Measurements from ENCODE around the gene KLF11.
"Not testable (repeated sequence)": the region's sequence is repeated elsewhere in the genome, so short reads cannot be mapped to it uniquely, and the experiment has no call there.

The KLF11 gene

GRCh38 chr2:10089565-10090190 lies 46.3 kb downstream of the KLF11 start:
- DNase-seq = no peak

GRCh38 chr2:10091182-10091888 lies 48.0 kb downstream of the KLF11 start:
- DNase-seq = no peak

- not testable (repeated sequence) for DNase-seq
Measured at GRCh38 chr2:10091889-10092244, 48.5 kb downstream of the KLF11 start.

- no peak for DNase-seq
Measured at GRCh38 chr2:10094271-10094814, 51.0 kb downstream of the KLF11 start.

GRCh38 chr2:10095175-10095574 lies 51.8 kb downstream of the KLF11 start:
- DNase-seq = no peak

GRCh38 chr2:10096641-10097040 lies 53.3 kb downstream of the KLF11 start:
- no peak for DNase-seq

GRCh38 chr2:10097352-10098148 lies 54.2 kb downstream of the KLF11 start:
- no peak for DNase-seq

- DNase-seq = no peak
Measured at GRCh38 chr2:10101491-10101890, 58.1 kb downstream of the KLF11 start.

GRCh38 chr2:10103179-10103578 lies 59.8 kb downstream of the KLF11 start:
- no peak for DNase-seq

All from T1000 (cell line).